Aorta (tissue), 5 donors: ENCODE data around the gene SLC9A9. TPM values are rescaled to one million over a fixed set of nuclear protein-coding genes. Genes with fewer than 3 reads are reported as not detected.

ENCODE experiments used
- ATAC-seq: fragments of 200-7000 bp; cut with Tn5 transposase; one replicate; pipeline ENCODE4 v1.9.1; 2022; ENCODE audit warnings: moderate library complexity; ENCODE audit not compliant: low FRiP score
- DNase-seq, 2 donors: peaks; one replicate each; pipeline ENCODE4 v3.0.0-alpha.2; 2020
- H3K27ac ChIP-seq, 2 donors: one replicate each; pipeline ENCODE4 v1.5.1; 2013; ENCODE audit warnings: low read length in 2 of 2, mild to moderate bottlenecking in 2 of 2, moderate library complexity in 2 of 2, control low read depth in 1 of 2, inconsistent platforms in 1 of 2, low read depth in 1 of 2
- H3K27me3 ChIP-seq, 2 donors: one replicate each; pipeline ENCODE4 v1.6.1; 2013; ENCODE audit warnings: control low read depth in 1 of 2, low read length in 1 of 2, mild to moderate bottlenecking in 1 of 2, moderate library complexity in 1 of 2; ENCODE audit not compliant: insufficient read depth in 2 of 2, control insufficient read depth in 1 of 2
- H3K36me3 ChIP-seq, 2 donors: one replicate each; pipeline ENCODE4 v1.6.1; 2013; ENCODE audit warnings: control low read depth in 1 of 2, low read length in 1 of 2, mild to moderate bottlenecking in 1 of 2; ENCODE audit not compliant: insufficient read depth in 2 of 2, control insufficient read depth in 1 of 2
- H3K4me1 ChIP-seq, 2 donors: one replicate each; pipeline ENCODE4 v1.6.1; 2013; ENCODE audit warnings: low read length in 2 of 2, control low read depth in 1 of 2, mild to moderate bottlenecking in 1 of 2, moderate library complexity in 1 of 2; ENCODE audit not compliant: insufficient read depth in 2 of 2, control insufficient read depth in 1 of 2
- H3K4me3 ChIP-seq, 2 donors: one replicate each; pipeline ENCODE4 v1.5.1; 2013; ENCODE audit warnings: low read length in 2 of 2, control low read depth in 1 of 2, mild to moderate bottlenecking in 1 of 2
- H3K9me3 ChIP-seq: one replicate; pipeline ENCODE4 v1.6.1; 2013; ENCODE audit warnings: mild to moderate bottlenecking, low read length; ENCODE audit not compliant: control insufficient read depth
- WGBS, 2 donors: extraction: QIAGEN DNeasy Blood & Tissue Kit; methylation state at CpG; one replicate each; pipeline ENCODE4 v1.1.7; 2013; 5-methylcytosine and 5-hydroxymethylcytosine counted together
- intact Hi-C, 2 donors: fragments of 100-400 bp; cut with DNase I; formaldehyde crosslinking; loops; one replicate each; pipeline versions ENCODE4 v1.14.2 to v1.15.0; 2022
- polyA plus RNA-seq, 2 donors: library from polyadenylated mRNA; stranded (reverse); fragments of 200-250 nt; gene quantifications; one replicate each; pipeline ENCODE4 v1.2.3, GENCODE V29; 2013
- total RNA-seq, 2 donors: library from RNA; stranded (reverse); fragmentation: NEBNext Ultra II Directional; extraction: Animal tissue kit (Norgen Biotek cat#: 25700); gene quantifications; one replicate each; pipeline ENCODE4 v1.2.1, GENCODE V29; 2021
- donor health status: healthy with polysubstance abuse.
- donor health status: Bipolar disorder and iron deficiency.
- donor health status: DM: no; HTN: no; CAD: no.
- donor health status: DM: no; HTN: no; CAD: no.
- donor health status: DM: yes; HTN: yes; CAD: no.

The SLC9A9 gene
- total and polyA plus RNA-seq, 4 donors = 7.3 to 45.8 (median 12.5) TPM

DNA sequence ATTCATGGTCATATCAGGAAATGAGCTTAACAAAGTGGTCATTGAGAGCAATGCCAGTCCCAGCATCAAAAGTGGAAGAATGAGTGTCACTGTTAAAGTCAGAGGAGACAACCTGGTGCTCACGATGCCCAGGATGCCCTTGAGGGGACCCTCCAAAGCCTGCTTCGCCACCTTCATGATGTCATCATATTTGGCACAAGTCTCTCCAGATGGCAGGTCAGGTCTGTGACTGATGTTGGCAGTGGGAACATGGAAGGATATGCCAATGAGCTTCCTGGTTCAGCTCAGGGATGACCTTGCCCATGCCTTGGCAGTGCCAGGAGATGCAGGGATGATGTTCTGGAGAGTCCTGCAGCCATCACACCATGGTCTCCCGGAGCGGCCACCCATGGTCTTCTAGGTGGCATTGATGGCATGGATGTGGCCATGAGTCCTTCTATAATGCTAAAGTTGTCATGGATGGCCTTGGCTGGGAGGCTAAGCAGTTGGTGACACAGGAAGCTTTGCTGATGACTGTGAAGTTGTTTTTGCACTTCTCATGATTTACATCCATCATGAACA is 344.9 kb downstream of the SLC9A9 start:
- no peaks in the 10 kb centered on the region for H3K36me3 ChIP-seq
- H3K9me3 ChIP-seq = no peaks in the 10 kb centered on the region
- H3K4me3 ChIP-seq = no peak overlapping the region
- intact Hi-C loops = no loop called here
- H3K27me3 ChIP-seq = no peaks in the 10 kb centered on the region
- ATAC-seq (no peak), DNase-seq (no peak)
- WGBS, 2 donors = 98% methylated on average over 4 of the region's 4 CpGs
- no peak overlapping the region for H3K27ac ChIP-seq
- H3K4me1 ChIP-seq = no peaks in the 10 kb centered on the region

DNA sequence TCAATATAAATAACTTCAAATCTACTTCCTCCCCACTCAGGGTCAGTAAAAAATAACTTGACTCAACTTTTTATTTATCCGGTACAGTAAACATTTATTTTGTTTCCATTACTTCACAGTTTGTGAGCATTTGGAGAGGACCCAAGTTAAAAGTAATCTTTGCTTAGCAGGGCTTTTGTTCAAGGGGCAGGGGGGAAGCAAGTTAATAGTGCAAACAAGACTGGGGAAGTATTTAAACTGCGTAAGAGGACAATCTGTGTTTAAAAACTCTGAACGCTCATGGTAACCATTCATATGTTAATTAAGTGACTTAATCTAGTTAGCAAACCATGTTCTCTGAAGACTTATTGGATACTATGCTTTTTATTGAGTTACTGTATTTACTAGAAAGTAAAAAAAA is 346.2 kb downstream of the SLC9A9 start:
- whole genome bisulfite sequencing, 2 donors = 89 to 91% methylated on average over 3 of the region's 3 CpGs
- intact Hi-C loops = no loop called here
- no peak for ATAC-seq

DNA sequence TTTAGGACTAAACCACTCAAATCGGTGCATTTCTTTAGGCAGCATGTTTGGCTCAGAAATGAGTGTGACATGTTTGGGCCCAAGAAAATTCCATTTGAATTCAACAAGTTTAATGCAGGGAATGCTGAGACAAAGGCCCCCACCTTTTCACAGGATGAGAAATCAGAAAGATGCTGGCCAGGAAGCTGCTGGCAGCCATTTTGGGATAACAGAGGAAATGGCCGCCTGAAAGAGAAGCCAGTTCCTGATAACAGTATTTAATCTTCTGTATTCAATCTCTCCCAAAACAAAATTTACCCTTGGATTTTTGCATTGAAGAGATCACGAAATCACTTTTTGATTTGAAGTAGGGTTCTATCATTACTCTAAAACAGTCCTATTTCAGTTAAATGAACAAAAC is 350.9 kb downstream of the SLC9A9 start:
- H3K9me3 ChIP-seq = no peaks in the 10 kb centered on the region
- DNase-seq = no peak
- H3K36me3 ChIP-seq = no peaks in the 10 kb centered on the region
- WGBS, 2 donors = 94% methylated on average over 3 of the region's 3 CpGs
- H3K4me1 ChIP-seq = no peaks in the 10 kb centered on the region
- no peaks in the 10 kb centered on the region for H3K27me3 ChIP-seq
- H3K4me3 ChIP-seq = no peak overlapping the region
- ATAC-seq = no peak
- intact Hi-C loops = no loop called here
- no peak overlapping the region for H3K27ac ChIP-seq

More for the DNA sequence above, 346.2 kb downstream of the SLC9A9 start:
- Histone ChIP-seq H3K27me3 (no peaks in the 10 kb centered on the region), H3K9me3 (no peaks in the 10 kb centered on the region), H3K36me3 (no peaks in the 10 kb centered on the region), H3K27ac (no peak overlapping the region), H3K4me1 (no peaks in the 10 kb centered on the region), H3K4me3 (no peak overlapping the region)
- DNase-seq = no peak

DNA sequence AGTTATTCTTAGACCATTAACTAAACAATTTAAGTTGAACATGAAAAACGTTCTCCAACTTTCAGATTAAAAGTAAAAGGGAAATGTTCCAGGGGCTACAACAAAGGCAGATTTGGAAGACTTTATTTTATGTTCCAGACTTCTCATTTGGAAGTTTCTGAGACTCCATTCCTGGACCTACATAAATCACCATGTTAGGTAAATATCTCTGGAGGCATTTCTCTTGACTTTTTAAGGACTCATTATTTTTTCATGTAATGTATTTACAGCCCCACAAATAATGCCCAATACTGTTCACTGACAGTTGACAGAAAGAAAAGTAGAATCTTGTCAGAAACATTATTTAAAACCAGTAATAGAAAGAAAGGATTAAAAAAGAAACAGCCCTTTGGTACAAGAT is 352.1 kb downstream of the SLC9A9 start:
- Histone ChIP-seq H3K4me1 (no peaks in the 10 kb centered on the region), H3K27ac (no peak overlapping the region), H3K27me3 (no peaks in the 10 kb centered on the region), H3K36me3 (no peaks in the 10 kb centered on the region), H3K4me3 (no peak overlapping the region), H3K9me3 (no peaks in the 10 kb centered on the region)
- WGBS, 2 donors = 6 to 9% methylated on average over 1 of the region's 1 CpG
- intact Hi-C loops = no loop called here
- DNase-seq (no peak), ATAC-seq (no peak)

DNA sequence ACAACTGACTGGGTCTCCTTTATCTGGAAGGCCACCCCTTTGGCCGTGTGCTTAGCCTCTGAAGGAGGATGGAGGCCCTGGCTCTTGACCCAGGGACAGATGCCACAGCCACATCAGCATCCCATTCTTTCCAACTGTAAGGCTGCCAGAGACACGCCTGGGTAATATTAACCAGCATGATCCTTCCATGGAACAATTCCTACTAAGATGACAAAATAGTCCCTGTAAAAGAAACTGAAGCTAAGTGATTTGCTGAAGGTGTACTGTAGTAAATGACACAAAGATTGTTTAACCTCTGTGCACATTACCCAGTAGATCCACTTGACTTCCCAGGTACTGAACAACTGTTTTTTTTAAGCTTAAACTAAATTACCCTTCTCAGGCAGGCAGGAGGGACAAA is 352.7 kb downstream of the SLC9A9 start:
- no peak overlapping the region for H3K27ac ChIP-seq
- ATAC-seq = no peak
- no peaks in the 10 kb centered on the region for H3K27me3 ChIP-seq
- H3K4me3 ChIP-seq = no peak overlapping the region
- 30 to 37% methylated on average over 2 of the region's 2 CpGs for WGBS, 2 donors
- intact Hi-C loops = no loop called here
- no peak for DNase-seq
- H3K9me3 ChIP-seq = no peaks in the 10 kb centered on the region
- H3K36me3 ChIP-seq = no peaks in the 10 kb centered on the region
- H3K4me1 ChIP-seq = no peaks in the 10 kb centered on the region

DNA sequence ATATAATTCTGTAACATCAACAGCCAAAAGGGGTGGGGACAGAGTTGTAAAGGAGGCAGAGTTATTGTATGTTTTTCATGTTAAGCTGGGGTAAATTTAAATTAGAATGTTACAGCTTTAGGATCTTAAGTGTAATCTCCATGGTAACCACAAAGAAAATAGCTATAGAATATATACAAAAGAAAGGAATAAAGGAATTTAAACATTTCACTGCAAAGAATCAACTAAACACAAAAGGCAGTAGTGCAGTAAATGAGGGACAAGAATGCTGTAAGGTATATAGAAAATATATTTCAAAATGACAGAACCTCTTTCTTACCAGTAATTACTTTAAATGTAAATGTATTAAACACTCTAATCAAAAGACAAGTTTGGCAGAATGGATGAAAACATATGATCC is 361.7 kb downstream of the SLC9A9 start:
- Histone ChIP-seq H3K9me3 (no peaks in the 10 kb centered on the region), H3K27me3 (no peaks in the 10 kb centered on the region), H3K27ac (no peak overlapping the region), H3K36me3 (no peaks in the 10 kb centered on the region), H3K4me3 (no peak overlapping the region), H3K4me1 (peaks cover 3 to 9% of the 10 kb centered on the region in 2 donors)
- ATAC-seq = no peak
- DNase-seq = no peak
- intact Hi-C loops = no loop called here

DNA sequence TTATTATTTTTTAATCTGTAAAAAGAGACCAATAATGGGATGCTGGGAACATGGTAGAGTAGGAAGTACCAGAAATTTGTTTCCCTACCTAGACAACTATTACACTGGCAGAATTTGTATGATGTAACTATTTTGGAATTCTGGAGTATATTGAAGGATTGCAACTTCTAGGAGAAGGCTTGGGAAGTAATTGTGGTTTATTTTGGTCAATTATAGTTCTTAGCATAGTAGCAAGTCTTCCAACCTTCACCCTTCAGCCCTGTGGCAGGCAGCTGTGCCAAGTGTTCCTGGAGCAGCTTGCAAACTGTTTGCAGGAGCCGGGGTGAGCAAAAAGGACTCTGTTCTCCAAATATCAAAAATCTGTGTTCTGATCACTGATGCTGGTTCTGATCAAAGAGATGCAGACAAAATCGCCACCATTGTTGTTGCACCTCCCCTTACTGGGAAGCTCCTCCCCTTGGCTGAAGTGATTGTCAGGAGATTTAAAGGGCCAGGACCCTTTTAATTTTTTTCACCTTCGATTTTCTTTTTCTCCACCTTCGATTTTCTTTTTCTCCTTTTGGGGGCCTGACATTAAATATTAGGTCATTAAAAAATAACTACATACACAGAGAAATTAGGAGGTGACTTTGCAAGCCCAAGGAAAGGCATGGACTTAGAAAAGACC is 363.3 kb downstream of the SLC9A9 start:
- WGBS, 2 donors = 50 to 54% methylated on average over 4 of the region's 4 CpGs
- Histone ChIP-seq H3K9me3 (no peaks in the 10 kb centered on the region), H3K27ac (no peak overlapping the region), H3K4me1 (peaks cover 3 to 9% of the 10 kb centered on the region in 2 donors), H3K27me3 (no peaks in the 10 kb centered on the region), H3K4me3 (no peak overlapping the region), H3K36me3 (no peaks in the 10 kb centered on the region)
- no peak for DNase-seq
- intact Hi-C loops = no loop called here
- no peak for ATAC-seq

DNA sequence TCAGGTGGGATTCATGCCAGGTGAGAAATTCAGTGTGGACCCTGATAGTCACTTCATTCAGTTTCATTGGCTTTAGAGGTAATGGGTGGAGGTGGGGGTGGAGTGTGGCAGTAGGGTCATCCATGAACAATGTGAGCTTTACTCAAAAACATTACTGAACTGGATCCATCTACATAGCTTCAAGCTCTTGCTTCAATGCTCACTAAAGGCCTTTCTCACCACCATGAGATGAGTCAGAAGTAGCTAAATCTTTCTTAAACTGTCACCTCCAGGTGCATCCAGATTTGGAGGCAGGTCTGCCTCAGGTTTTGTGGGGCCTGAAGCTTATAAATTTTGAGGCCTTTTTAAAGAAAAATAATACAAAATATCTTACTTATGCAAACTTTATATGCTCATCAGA is 365.1 kb downstream of the SLC9A9 start:
- peak overlapping the region; percentile 12 to 57 for H3K27ac ChIP-seq
- H3K9me3 ChIP-seq = no peaks in the 10 kb centered on the region
- peaks cover 3 to 9% of the 10 kb centered on the region in 2 donors for H3K4me1 ChIP-seq
- no peaks in the 10 kb centered on the region for H3K27me3 ChIP-seq
- H3K36me3 ChIP-seq = no peaks in the 10 kb centered on the region
- ATAC-seq = no peak
- intact Hi-C loops = no loop called here
- DNase-seq = no peak
- no peak overlapping the region for H3K4me3 ChIP-seq
